HepG2 (cell line): ENCODE measurements around the gene GATC. TPM values are rescaled to one million over a fixed set of nuclear protein-coding genes. Genes with fewer than 3 reads are reported as not detected.
A peak's percentile ranks its signal among the peaks of the same experiment; 100 is the strongest.

ENCODE experiments used
- FOXO1 ChIP-seq: sonication (generic); formaldehyde crosslinking; IDR thresholded peaks from 2 replicates; pipeline ENCODE4 v1.4.0; 2020; ENCODE audit warnings: missing genetic modification reagents
- GFI1 ChIP-seq: sonication (generic); formaldehyde crosslinking; IDR thresholded peaks from 2 replicates; pipeline ENCODE4 v1.5.0; 2020; ENCODE audit warnings: missing genetic modification reagents, mild to moderate bottlenecking, borderline replicate concordance
- GLI4 ChIP-seq: sonication (generic); formaldehyde crosslinking; IDR thresholded peaks from 2 replicates; pipeline ENCODE4 v1.5.1; 2020; ENCODE audit warnings: missing genetic modification reagents, mild to moderate bottlenecking, moderate library complexity, borderline replicate concordance
- HOXA3 ChIP-seq: sonication (generic); formaldehyde crosslinking; IDR thresholded peaks from 2 replicates; pipeline ENCODE4 v1.5.0; 2020; ENCODE audit warnings: missing genetic modification reagents
- HOXA5 ChIP-seq: sonication (generic); formaldehyde crosslinking; IDR thresholded peaks from 2 replicates; pipeline ENCODE4 v1.4.0; 2020; ENCODE audit warnings: missing genetic modification reagents
- NBN ChIP-seq: fragments of 450-650 bp; conservative IDR thresholded peaks from 2 replicates; pipeline ENCODE4 v1.6.1; 2017
- ONECUT2 ChIP-seq: sonication (generic); formaldehyde crosslinking; IDR thresholded peaks from 2 replicates; pipeline ENCODE4 v1.4.0; 2020; ENCODE audit warnings: missing genetic modification reagents
- RXRA ChIP-seq: sonication (generic); formaldehyde crosslinking; IDR thresholded peaks from 2 replicates; pipeline ENCODE4 v1.5.1; 2020; ENCODE audit warnings: missing genetic modification reagents
- THAP11 ChIP-seq: IDR thresholded peaks from 2 replicates; pipeline ENCODE4 v1.6.1; 2016; ENCODE audit warnings: missing biosample characterization, missing genetic modification reagents
- TMF1 ChIP-seq: sonication (generic); formaldehyde crosslinking; IDR thresholded peaks from 2 replicates; pipeline ENCODE4 v1.8.1; 2022; ENCODE audit warnings: low read depth, missing genetic modification reagents
- ZFP82 ChIP-seq: sonication (generic); formaldehyde crosslinking; IDR thresholded peaks from 2 replicates; pipeline ENCODE4 v1.5.1; 2020; ENCODE audit warnings: mild to moderate bottlenecking, missing genetic modification reagents, borderline replicate concordance
- ZNF274 ChIP-seq: sonication (generic); formaldehyde crosslinking; IDR thresholded peaks from 2 replicates; pipeline ENCODE4 v1.5.1; 2020; ENCODE audit warnings: mild to moderate bottlenecking, missing genetic modification reagents
- ZNF383 ChIP-seq: sonication (generic); formaldehyde crosslinking; IDR thresholded peaks from 2 replicates; pipeline ENCODE4 v1.4.0; 2020; ENCODE audit warnings: missing genetic modification reagents, mild to moderate bottlenecking, borderline replicate concordance
- polyA plus RNA-seq, 8 experiments: library from polyadenylated mRNA; depleted of rRNA in 3 of 8; stranded (reverse) in 7 of 8; unstranded in 1 of 8; fragments of >200 nt; fragmentation: Illumina TruSeq in 4 of 8; extraction: Trizol in 4 of 8; gene quantifications; 2 replicates each; pipeline versions ENCODE4 v1.2.1 to v1.2.3, GENCODE V29; 2011 to 2016; ENCODE audit warnings: low read depth in 4 of 8, missing spikeins in 1 of 8, mixed read lengths in 1 of 8; ENCODE audit not compliant: insufficient read depth in 1 of 8
- total RNA-seq, 5 experiments: library from RNA; depleted of rRNA; stranded (reverse); fragments of >200 nt; fragmentation: Illumina TruSeq; extraction: Trizol; gene quantifications; 2 replicates each; pipeline ENCODE4 v1.2.3, GENCODE V29; 2016; ENCODE audit warnings: low read depth in 1 of 5
- TF ChIP-seq, protein P1 (sequence below): sonication (generic); formaldehyde crosslinking; IDR thresholded peaks from 2 replicates; pipeline ENCODE4 v1.4.0; 2020; ENCODE audit warnings: mild to moderate bottlenecking, missing genetic modification reagents
- TF ChIP-seq, protein P2 (sequence below): sonication (generic); formaldehyde crosslinking; IDR thresholded peaks from 2 replicates; pipeline ENCODE4 v1.4.0; 2020; ENCODE audit warnings: mild to moderate bottlenecking, low read depth, missing genetic modification reagents
- TF ChIP-seq, protein P3 (sequence below): sonication (generic); formaldehyde crosslinking; IDR thresholded peaks from 2 replicates; pipeline ENCODE4 v1.5.0; 2020; ENCODE audit warnings: missing genetic modification reagents, mild to moderate bottlenecking, borderline replicate concordance
- TF ChIP-seq, protein P4 (sequence below): IDR thresholded peaks from 2 replicates; pipeline ENCODE4 v1.6.1; 2016; ENCODE audit warnings: low read depth, missing genetic modification reagents, missing compliant biosample characterization
- TF ChIP-seq, protein P5 (sequence below): conservative IDR thresholded peaks from 2 replicates; pipeline ENCODE4 v1.6.1; 2018; ENCODE audit warnings: missing genetic modification reagents

The GATC gene
- total and polyA plus RNA-seq, 2 of the 13 experiments (the other 11 are each of a cell fraction or from before 2014, with no cell fraction given), result 17.7 to 29.7 TPM

DNA sequence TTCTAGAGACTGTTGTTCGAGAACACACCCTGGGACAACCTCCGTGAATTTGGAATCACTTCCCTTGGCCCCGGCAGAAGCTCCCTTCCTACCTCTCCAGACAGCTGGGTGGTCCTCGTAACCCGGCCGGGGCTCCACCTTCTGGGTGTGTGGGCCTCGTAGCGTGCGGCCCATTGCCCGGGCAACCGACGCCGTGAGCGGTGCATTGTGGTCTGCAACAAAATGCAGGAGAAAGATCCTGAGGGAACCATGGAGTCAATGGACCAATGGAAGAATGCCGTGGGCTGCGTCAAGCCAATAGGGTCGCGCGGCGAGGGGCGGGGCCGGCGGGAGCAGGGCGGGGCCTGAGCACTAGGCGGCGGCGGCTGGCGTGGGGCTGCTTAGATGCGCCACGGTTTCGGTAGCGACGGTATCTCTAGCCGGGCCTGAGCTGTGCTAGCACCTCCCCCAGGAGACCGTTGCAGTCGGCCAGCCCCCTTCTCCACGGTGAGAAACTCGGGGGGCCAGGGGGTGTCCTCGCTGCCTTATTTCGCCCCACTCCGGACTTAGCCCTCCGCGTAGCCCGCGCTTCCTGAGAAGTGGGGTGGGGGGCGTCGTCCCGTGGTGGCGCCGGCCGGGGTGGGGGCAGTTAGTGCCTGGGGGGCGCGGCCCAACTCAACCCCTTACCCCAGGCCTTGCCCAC is 49.6 kb downstream of the GATC start, which contains the start of gene DYNLL1 (continued):
- TF ChIP-seq TMF1 (CRISPR knock-in tag) (no peak), GFI1 (peak; percentile 68; the same call in 1 of the 2 replicates), NBN (no peak), FOXO1 (CRISPR knock-in tag) (0 out of 2 replicates have a peak, but pooled peaks have one; percentile 30), HOXA5 (CRISPR knock-in tag) (peak; percentile 36; the same call in 1 of the 2 replicates), ZNF383 (no peak), ZFP82 (CRISPR knock-in tag) (no peak), ZNF274 (CRISPR knock-in tag) (peak; percentile 53; the same call in 1 of the 2 replicates), ONECUT2 (CRISPR knock-in tag) (no peak), THAP11 (CRISPR knock-in tag) (peak; percentile 85), RXRA (CRISPR knock-in tag) (peak; percentile 55; the same call in 1 of the 2 replicates), HOXA3 (CRISPR knock-in tag) (peak; percentile 77), GLI4 (CRISPR knock-in tag) (no peak)
- TF ChIP-seq, protein P1, sequence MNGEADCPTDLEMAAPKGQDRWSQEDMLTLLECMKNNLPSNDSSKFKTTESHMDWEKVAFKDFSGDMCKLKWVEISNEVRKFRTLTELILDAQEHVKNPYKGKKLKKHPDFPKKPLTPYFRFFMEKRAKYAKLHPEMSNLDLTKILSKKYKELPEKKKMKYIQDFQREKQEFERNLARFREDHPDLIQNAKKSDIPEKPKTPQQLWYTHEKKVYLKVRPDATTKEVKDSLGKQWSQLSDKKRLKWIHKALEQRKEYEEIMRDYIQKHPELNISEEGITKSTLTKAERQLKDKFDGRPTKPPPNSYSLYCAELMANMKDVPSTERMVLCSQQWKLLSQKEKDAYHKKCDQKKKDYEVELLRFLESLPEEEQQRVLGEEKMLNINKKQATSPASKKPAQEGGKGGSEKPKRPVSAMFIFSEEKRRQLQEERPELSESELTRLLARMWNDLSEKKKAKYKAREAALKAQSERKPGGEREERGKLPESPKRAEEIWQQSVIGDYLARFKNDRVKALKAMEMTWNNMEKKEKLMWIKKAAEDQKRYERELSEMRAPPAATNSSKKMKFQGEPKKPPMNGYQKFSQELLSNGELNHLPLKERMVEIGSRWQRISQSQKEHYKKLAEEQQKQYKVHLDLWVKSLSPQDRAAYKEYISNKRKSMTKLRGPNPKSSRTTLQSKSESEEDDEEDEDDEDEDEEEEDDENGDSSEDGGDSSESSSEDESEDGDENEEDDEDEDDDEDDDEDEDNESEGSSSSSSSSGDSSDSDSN (CRISPR knock-in tag), result peak; percentile 70
- TF ChIP-seq, protein P2, sequence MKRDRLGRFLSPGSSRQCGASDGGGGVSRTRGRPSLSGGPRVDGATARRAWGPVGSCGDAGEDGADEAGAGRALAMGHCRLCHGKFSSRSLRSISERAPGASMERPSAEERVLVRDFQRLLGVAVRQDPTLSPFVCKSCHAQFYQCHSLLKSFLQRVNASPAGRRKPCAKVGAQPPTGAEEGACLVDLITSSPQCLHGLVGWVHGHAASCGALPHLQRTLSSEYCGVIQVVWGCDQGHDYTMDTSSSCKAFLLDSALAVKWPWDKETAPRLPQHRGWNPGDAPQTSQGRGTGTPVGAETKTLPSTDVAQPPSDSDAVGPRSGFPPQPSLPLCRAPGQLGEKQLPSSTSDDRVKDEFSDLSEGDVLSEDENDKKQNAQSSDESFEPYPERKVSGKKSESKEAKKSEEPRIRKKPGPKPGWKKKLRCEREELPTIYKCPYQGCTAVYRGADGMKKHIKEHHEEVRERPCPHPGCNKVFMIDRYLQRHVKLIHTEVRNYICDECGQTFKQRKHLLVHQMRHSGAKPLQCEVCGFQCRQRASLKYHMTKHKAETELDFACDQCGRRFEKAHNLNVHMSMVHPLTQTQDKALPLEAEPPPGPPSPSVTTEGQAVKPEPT (CRISPR knock-in tag), result 0 out of 2 replicates have a peak, but pooled peaks have one; percentile 30
- TF ChIP-seq, protein P3, sequence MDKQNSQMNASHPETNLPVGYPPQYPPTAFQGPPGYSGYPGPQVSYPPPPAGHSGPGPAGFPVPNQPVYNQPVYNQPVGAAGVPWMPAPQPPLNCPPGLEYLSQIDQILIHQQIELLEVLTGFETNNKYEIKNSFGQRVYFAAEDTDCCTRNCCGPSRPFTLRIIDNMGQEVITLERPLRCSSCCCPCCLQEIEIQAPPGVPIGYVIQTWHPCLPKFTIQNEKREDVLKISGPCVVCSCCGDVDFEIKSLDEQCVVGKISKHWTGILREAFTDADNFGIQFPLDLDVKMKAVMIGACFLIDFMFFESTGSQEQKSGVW (CRISPR knock-in tag), result 0 out of 2 replicates have a peak, but pooled peaks have one; percentile 26
- TF ChIP-seq, protein P4, sequence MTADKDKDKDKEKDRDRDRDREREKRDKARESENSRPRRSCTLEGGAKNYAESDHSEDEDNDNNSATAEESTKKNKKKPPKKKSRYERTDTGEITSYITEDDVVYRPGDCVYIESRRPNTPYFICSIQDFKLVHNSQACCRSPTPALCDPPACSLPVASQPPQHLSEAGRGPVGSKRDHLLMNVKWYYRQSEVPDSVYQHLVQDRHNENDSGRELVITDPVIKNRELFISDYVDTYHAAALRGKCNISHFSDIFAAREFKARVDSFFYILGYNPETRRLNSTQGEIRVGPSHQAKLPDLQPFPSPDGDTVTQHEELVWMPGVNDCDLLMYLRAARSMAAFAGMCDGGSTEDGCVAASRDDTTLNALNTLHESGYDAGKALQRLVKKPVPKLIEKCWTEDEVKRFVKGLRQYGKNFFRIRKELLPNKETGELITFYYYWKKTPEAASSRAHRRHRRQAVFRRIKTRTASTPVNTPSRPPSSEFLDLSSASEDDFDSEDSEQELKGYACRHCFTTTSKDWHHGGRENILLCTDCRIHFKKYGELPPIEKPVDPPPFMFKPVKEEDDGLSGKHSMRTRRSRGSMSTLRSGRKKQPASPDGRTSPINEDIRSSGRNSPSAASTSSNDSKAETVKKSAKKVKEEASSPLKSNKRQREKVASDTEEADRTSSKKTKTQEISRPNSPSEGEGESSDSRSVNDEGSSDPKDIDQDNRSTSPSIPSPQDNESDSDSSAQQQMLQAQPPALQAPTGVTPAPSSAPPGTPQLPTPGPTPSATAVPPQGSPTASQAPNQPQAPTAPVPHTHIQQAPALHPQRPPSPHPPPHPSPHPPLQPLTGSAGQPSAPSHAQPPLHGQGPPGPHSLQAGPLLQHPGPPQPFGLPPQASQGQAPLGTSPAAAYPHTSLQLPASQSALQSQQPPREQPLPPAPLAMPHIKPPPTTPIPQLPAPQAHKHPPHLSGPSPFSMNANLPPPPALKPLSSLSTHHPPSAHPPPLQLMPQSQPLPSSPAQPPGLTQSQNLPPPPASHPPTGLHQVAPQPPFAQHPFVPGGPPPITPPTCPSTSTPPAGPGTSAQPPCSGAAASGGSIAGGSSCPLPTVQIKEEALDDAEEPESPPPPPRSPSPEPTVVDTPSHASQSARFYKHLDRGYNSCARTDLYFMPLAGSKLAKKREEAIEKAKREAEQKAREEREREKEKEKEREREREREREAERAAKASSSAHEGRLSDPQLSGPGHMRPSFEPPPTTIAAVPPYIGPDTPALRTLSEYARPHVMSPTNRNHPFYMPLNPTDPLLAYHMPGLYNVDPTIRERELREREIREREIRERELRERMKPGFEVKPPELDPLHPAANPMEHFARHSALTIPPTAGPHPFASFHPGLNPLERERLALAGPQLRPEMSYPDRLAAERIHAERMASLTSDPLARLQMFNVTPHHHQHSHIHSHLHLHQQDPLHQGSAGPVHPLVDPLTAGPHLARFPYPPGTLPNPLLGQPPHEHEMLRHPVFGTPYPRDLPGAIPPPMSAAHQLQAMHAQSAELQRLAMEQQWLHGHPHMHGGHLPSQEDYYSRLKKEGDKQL (CRISPR knock-in tag), result no peak
- TF ChIP-seq, protein P5, sequence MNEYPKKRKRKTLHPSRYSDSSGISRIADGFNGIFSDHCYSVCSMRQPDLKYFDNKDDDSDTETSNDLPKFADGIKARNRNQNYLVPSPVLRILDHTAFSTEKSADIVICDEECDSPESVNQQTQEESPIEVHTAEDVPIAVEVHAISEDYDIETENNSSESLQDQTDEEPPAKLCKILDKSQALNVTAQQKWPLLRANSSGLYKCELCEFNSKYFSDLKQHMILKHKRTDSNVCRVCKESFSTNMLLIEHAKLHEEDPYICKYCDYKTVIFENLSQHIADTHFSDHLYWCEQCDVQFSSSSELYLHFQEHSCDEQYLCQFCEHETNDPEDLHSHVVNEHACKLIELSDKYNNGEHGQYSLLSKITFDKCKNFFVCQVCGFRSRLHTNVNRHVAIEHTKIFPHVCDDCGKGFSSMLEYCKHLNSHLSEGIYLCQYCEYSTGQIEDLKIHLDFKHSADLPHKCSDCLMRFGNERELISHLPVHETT, result no peak
